GM12874 (cell line): ENCODE results near the gene ADAMTSL5.

Source experiments
- TF ChIP-seq, protein P1 (sequence below): IDR thresholded peaks from 2 replicates; pipeline ENCODE4 v1.5.1; 2011; ENCODE audit warnings: low read depth, mild to moderate bottlenecking, control low read depth, low read length, moderate library complexity; ENCODE audit not compliant: insufficient read depth

Gene ADAMTSL5

GRCh38 chr19:1511318-1512317 lies 1.2 kb downstream of the ADAMTSL5 start:
- TF ChIP-seq, protein P1, sequence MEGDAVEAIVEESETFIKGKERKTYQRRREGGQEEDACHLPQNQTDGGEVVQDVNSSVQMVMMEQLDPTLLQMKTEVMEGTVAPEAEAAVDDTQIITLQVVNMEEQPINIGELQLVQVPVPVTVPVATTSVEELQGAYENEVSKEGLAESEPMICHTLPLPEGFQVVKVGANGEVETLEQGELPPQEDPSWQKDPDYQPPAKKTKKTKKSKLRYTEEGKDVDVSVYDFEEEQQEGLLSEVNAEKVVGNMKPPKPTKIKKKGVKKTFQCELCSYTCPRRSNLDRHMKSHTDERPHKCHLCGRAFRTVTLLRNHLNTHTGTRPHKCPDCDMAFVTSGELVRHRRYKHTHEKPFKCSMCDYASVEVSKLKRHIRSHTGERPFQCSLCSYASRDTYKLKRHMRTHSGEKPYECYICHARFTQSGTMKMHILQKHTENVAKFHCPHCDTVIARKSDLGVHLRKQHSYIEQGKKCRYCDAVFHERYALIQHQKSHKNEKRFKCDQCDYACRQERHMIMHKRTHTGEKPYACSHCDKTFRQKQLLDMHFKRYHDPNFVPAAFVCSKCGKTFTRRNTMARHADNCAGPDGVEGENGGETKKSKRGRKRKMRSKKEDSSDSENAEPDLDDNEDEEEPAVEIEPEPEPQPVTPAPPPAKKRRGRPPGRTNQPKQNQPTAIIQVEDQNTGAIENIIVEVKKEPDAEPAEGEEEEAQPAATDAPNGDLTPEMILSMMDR: no peak

- TF ChIP-seq, protein P1: no peak
Measured at GRCh38 chr19:1510807-1511206, 2.0 kb downstream of the ADAMTSL5 start.

- TF ChIP-seq, protein P1: no peak
Measured at GRCh38 chr19:1510442-1510806, 2.4 kb downstream of the ADAMTSL5 start.

DNA sequence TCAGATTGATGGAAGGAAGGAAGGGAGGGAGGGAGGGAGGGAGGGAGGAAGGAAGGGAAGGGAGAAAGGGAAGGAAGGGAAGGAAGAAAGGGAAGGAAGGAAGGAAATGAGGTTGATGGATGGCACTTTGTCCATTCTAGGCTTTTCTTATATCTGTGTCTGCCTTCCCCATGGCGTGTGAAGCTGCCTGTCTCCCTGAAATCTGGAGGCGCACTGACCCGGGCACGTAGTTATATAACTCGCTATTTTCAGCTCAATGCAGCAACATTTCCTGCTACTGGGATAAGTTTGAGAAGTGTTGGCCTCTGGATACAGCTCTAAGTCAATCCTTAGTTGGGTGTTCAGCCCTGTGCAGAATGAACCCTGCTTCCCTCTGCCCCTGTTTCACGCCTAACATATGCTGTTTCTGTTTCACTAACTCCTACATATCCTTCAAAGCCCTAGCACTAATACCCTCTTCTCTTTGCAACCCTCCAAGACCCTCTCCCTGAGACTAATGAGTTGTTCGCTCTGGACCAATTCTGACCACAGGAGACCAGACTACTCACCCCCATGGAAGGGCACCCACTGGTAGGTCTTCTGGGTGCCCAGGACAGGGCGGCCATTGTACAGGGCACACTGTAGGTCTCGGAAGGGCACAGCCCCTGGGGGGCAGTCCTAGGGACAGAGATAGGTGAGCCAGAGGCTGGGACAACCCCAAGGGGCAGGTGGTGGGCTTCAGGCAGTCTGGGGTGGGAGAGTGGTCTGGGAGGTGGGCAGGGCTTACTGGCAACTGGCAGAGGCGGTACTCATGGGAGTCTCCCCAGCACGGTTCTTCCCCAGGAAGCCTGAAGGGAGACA lies 3.0 kb downstream of the ADAMTSL5 start:
- TF ChIP-seq, protein P1: no peak

DNA sequence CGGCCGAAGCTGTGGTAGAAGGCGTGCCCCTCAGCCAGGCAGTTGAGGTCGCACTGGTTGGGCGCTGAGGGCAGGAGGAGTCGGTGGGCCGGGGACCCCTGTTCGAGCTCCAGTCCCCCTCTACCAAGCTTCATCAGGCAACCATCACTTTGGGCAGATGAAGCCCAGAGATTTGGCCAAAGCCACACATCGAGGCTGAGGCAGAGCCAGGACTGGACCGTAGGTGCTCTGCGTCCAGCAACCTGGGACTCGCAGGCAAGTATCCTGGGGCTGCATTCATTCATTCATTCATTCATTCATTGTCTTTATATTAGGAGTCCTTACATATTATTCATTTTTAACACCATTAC lies 4.3 kb downstream of the ADAMTSL5 start:
- TF ChIP-seq, protein P1: no peak

DNA sequence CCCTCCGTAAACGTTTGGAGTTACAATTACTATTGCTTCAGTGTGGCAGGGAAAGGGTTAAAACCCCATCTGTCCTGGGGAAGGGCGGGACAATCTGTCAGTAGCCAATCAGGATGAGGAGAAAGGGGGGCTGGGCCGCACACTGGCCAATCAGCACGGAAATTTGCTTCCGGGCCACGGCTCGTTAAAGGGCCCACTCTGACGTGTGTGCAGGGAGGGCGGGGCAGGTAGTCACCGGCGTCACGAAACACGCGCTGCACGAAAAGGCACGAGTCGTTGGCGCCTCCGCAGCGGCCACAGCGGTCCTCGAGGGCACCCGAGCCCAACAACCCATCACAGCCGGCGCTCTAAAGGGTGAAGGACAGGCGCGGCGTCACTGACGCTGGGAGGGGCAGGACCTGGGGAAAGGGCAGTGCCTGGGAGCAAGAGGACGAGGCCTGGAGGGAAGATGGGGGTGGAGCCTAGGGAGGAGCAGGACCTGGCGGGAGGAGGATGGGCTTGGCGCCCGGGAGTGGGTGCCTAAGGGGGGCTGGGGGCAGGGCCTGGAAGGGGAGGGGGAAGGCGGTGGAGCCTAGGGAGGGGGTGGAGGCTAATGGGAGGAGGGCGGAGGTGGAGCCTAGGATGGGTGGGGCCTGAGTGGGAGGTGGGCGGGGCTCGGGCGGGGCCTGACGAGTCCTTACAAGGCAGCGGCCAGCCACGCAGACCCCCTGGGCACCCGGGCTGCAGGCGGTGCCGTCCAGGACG lies 4.9 kb downstream of the ADAMTSL5 start:
- TF ChIP-seq, protein P1: no peak

DNA sequence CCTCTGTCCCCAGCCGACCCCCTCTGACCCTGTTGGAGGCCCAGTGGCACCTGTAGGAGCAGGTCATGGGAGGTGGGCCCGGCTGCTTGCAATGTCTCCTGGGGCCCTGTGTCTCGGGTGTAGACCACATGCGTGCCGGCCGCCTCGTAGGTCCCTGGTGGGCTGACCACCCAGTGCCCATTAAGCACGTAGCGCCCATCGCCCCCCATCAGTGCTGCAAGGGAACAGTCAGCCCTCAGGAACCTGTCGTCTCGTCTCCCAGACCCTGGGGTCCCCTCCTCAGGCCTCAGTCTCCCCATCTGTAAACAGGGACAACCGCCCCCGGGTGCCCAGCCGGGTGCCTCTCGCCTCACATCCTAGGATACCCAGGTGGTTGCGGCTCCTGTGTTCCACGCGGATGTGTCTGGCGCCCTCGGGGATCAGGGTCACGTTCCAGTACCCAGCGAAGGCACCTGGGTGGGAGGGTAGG lies 5.6 kb downstream of the ADAMTSL5 start:
- TF ChIP-seq, protein P1: no peak
